Measurements from ENCODE around the gene MNAT1. TPM values are rescaled to one million over a fixed set of nuclear protein-coding genes. Genes with fewer than 3 reads are reported as not detected.

Gene MNAT1
- 35.9 to 62.6 TPM (median 41.1 TPM) in 5 replicates for total RNA-seq (2022; extraction: Qiagen RNA extraction; ENCODE audit: low read depth)

GRCh38 chr14:60734465-60735242, at the start of gene MNAT1:
TSS of gene MNAT1 (plus strand) at chr14:60734761. CDS start at chr14:60734863, 102 bp downstream.

GRCh38 chr14:60723907-60724618, 10.5 kb upstream of the MNAT1 start, which contains the start of gene SIX4:
TSS of gene SIX4 (minus strand) at chr14:60724351. CDS start at chr14:60724074, 277 bp downstream.

GRCh38 chr14:60980811-60981632, 246.5 kb downstream of the MNAT1 start, which contains the start of the genes SLC38A6 and TRMT5:
TSS of gene SLC38A6 (plus strand) at chr14:60981245. CDS start at chr14:60981278, 33 bp downstream.
TSS of gene TRMT5 (minus strand) at chr14:60981079. CDS start at chr14:60980973, 106 bp downstream.

Other genes with a start within 250 kb of the MNAT1 start
- gene C14orf39, start 248.7 kb upstream of the MNAT1 start, total RNA-seq (2022; extraction: Qiagen RNA extraction; ENCODE audit: low read depth), result not detected in 5 replicates
- gene SIX6, start 225.6 kb upstream of the MNAT1 start, total RNA-seq (2022; extraction: Qiagen RNA extraction; ENCODE audit: low read depth), result not detected in 5 replicates
- 4.8 to 7.9 TPM (median 7.8 TPM) in 5 replicates for gene SIX1, start 85.3 kb upstream of the MNAT1 start, total RNA-seq (2022; extraction: Qiagen RNA extraction; ENCODE audit: low read depth)
- 1.7 to 3.8 TPM (median 3.1 TPM) in 5 replicates for gene SIX4, start 10.4 kb upstream of the MNAT1 start, total RNA-seq (2022; extraction: Qiagen RNA extraction; ENCODE audit: low read depth)
- 10.1 to 19.1 TPM (median 14.9 TPM) in 5 replicates for gene TRMT5, start 246.3 kb downstream of the MNAT1 start, total RNA-seq (2022; extraction: Qiagen RNA extraction; ENCODE audit: low read depth)
- gene SLC38A6, start 246.5 kb downstream of the MNAT1 start, total RNA-seq (2022; extraction: Qiagen RNA extraction; ENCODE audit: low read depth), result 10.2 to 24.3 TPM (median 19.1 TPM) in 5 replicates

All from A549 treated with ZK216348 at 1 μM for 4 hours (cell line).